Fibroblast of the aortic adventitia (primary cell): Measurements from ENCODE around the gene UTY. TPM values are rescaled to one million over a fixed set of nuclear protein-coding genes. Genes with fewer than 3 reads are reported as not detected.

Experiments used
- DNase-seq: peaks from one replicate; pipeline ENCODE4 v3.0.0-alpha.2; 2010; ENCODE audit warnings: low read depth
- H3K4me3 ChIP-seq: 2 replicates; pipeline ENCODE4 v1.5.1; 2011; ENCODE audit warnings: low read depth, mild to moderate bottlenecking, control low read depth, low read length, moderate library complexity
- CTCF ChIP-seq: IDR thresholded peaks from 2 replicates; pipeline ENCODE4 v1.5.1; 2011; ENCODE audit warnings: mild to moderate bottlenecking, low read length, control low read depth, inconsistent platforms; ENCODE audit not compliant: insufficient read depth
- total RNA-seq: library from RNA; depleted of rRNA; stranded (reverse); fragments of >200 nt; gene quantifications from 2 replicates; pipeline ENCODE4 v1.2.3, GENCODE V29; 2012; ENCODE audit warnings: low replicate concordance

UTY gene
- total RNA-seq, 1 donor = not detected

DNA sequence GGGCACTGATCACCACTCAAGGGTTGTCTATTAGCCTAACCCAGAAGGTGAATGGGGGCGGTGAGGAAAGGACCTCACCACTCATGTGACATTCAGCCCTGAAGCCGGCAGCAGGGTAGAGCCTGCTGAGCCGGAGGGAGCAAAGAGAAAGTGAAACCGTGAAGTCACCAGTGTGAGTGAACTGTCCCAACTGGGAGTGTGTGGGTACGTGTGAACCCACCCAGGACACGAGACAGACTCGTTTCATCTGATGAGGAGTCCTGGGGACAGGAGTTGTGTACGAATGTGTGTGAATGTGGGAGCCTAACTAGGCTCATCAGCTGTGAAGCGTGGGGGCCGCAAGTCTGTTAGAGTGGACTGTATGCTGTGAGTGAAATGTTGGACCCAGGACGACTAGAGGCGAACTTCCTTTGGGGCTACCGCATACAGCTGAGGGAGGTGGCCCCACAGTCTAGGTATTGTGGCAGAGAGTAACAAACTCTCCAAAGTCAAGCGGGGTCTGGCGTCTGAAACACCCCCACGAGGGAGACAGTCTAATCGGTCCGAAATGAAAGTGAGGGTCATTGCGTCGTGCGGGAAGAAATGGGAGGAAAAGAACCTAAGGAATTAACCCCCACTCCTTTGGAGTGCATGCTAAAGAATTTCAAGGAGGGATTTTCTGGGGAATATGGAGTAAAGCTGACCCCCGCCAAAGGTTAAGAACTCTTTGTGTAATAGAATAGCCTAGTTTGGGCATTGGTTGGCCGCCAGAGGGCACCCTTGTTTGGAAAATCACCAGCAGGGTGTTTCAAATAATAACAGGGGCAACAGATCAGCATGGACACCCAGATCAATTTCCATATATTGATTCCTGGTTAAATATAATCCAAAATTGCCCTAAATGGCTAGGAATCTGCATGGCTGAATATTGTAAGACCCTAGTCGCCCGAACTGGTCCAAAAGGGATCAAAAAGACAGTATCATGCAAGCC is 43.6 kb downstream of the UTY start:
- no peak for DNase-seq
- no peak overlapping the region for H3K4me3 ChIP-seq
- TF ChIP-seq CTCF = no peak

GRCh38 chrY:13435206-13435967 is 44.4 kb downstream of the UTY start:
- no peak overlapping the region for H3K4me3 ChIP-seq
- TF ChIP-seq CTCF = no peak
- no peak for DNase-seq

DNA sequence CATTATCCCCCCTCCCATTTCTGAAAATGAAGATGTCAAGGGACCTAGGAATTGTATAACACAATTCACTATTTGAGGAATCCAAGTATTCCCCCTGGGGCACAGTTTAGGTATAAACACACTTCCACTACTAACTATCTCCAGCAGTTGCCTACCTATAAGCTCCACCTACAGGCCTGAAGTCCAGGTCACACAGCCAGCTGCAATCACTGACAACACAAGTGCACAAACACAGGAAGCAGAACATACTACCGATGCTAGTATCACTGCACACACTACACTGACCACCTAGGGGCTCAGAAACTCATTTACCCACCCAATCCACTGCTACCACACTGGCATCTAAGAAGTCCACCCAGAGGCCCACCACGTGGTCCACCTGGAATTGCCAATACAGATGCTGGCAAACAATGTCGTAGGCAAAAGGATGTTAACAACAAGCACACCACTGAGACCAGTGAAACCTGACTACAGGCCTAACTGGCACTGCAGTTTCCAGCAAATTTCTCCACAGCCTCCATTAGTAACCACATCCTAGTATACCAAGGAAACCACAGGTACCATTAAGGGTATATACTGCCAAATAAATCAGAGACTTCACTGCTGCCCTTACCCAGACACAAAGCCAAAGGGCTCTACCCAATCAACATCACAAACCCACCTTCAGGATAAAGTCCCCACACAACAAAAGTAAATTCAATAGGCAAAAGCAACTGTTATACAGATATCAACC is 47.4 kb downstream of the UTY start:
- H3K4me3 ChIP-seq = no peak overlapping the region
- DNase-seq = no peak
- no peak for TF ChIP-seq CTCF

DNA sequence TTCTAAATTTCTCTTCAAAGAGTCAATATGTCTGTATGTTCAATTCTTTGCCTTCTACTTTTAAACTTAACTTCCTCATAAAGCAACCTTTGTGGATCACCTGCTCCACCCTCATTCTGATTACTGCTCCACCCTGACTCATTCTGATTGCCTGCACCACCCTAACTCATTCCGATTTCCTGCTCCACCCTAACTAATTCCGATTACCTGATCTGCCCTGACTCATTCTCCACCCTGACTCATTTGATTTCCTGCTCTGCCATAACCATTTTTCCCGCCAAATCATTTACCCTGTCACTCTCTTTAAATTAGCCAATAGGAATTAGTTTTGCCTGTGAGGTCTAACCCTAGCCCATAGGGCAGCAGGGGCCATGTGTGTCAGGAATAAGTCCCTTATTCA is 50.3 kb downstream of the UTY start:
- DNase-seq = no peak
- TF ChIP-seq CTCF = no peak
- H3K4me3 ChIP-seq = no peak overlapping the region

DNA sequence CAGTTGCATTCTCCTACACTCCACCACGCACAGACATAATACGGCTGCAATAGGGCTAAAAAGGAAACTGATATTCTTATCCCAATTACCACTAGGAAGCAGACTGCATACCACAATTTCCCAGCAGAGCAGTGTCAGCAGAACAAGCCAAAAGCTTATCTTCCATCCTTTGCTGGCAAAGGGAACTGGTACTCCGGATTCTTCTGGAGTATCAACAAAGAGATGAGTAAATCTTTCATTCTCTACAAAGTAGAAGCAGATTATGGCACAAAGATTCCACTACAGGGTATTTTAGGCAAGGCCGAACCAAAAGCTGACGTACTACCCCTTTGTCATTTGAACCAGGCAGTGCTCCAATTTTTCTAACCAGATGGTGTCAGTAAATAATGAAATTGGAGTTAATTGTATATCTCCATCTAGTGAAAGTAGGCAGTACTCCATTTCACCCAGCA is 56.5 kb downstream of the UTY start:
- no peak for DNase-seq
- no peak for TF ChIP-seq CTCF
- H3K4me3 ChIP-seq = no peak overlapping the region

- no peak overlapping the region for H3K4me3 ChIP-seq
- TF ChIP-seq CTCF = no peak
- DNase-seq = no peak
Observed at GRCh38 chrY:13416869-13417661, 62.8 kb downstream of the UTY start.
